Hepatic stellate cell (primary cell): ENCODE results near the gene PLEKHB2.
"Not testable (repeated sequence)": the region's sequence is repeated elsewhere in the genome, so short reads cannot be mapped to it uniquely, and the experiment has no call there.

Source experiments
- DNase-seq: peaks from one replicate; pipeline ENCODE4 v3.0.0; 2011; ENCODE audit warnings: low spot score

PLEKHB2 gene

DNA sequence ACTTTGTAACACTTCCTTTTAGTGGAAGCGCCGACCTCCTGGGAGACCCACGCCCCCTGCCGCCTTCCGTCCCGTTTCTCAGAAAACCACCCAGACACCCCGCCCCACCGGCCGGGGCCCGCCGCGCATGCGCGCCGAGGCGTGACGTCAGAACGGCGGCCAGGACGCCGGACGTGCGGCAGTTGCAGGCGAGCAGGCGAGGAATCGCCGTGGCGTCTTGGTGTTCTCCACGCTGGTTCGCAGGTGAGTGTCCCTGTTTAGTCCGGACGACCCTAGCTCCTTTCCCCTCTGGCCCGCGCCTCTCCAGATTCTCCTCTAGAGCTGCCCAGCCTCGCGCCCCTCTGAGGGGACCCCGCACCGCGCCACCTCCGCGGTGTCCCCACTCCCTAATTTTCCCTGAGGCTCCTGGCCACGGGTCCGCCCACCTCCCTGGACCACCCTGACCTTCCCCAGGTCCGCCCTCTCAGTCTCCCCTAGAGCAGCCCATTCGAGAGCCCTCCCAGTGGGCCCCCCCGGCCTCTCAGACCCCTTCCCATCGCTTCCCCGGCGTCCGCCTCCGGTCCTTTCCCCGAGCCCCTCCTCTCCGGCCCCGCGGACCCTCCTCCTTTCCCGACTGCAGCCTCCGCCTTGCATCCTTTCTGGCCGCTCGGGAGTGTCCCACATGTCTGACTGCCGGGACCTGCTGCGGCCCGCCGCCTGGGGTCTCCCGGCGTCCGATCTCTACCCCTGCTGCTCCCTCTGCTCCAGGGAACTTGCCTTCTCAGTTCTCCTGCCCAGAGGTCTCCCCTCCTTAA lies at the start of gene PLEKHB2:
TSS of gene PLEKHB2 (plus strand) at position 181 of the 794 bp plus-strand sequence. CDS start 15,606 bp downstream, outside the sequence.
- DNase-seq = peak; percentile 95

DNA sequence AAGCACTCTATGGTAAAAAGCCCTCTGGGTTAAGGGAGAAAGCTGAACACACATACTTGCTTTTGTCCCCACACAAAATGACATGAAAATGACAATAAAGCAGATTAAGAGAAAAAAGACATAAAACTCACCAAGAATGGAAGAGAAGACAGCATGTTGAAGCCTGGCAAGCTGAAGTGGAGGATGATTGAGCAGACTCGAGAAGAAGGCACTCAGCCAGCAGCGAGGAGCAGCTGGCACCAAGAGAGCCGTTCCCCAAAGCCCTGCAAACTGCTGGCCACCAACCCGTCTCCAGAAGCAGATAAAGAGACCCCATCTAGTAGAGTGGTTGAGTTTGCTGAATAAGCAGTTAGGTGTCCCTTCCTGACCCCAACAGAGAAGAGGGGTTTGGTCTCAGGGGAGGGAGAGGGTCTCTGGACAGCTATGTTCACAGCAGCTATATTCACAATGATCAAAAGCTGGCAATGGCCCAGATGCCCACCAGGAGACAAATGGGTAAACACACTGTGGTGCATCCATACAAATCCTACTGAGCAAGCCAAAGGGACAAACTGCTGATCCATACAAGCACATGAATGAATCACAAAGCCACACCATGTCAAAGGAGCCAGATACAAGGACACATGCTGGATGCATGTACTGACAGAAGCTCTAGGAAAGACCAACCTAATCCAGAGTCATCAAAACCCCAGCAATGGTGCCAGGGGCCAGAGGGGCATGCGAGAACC lies 48.8 kb upstream of the PLEKHB2 start:
- DNase-seq = no peak

DNA sequence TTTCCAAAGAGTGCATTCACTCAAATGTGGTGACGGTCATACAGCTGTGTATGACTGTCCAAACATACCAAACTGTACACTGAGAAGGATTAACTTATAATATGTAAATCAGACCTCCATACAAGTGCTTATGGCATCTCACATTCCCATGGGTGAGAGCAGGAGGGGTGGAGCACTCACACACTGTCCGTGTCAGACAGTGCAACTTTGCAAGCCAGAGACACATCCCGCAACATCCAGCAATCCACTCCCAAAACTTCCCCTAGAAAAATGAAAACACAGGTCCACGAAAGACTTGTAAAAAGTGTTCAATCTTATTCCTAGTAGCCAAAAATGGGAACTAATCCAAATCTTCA lies 48.2 kb upstream of the PLEKHB2 start:
- DNase-seq = no peak

DNA sequence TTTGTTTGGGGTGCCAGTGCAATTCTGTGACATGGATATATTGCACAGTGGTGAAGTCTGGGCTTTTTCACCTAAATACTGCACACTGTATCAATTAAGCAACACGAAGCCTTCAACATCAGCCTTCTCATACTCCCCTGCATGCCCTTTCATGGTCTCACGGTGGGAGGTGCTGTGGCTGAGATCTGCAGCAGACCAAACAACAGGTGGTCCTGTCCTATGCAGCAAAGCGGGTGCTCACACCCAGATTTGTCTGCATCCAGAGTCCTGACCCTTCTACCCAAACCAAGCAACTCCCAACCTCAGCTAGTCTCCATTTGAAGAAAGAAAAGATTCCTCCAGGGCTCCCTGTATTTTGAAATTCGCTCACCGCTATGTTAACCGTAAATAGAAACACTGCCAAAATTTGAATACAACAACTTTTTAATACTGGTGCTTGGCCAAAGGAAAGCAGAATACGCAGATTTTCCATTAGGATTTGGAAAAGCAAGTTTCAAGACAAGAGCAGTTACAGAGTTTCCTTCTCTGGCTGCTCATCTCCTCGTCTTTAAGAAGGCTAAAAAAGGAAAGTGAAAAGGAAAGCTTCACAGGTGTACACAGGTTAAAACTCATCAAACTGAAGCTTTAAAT lies 46.8 kb upstream of the PLEKHB2 start:
- no peak for DNase-seq

GRCh38 chr2:131058920-131059319 lies 46.2 kb upstream of the PLEKHB2 start:
- no peak for DNase-seq

DNA sequence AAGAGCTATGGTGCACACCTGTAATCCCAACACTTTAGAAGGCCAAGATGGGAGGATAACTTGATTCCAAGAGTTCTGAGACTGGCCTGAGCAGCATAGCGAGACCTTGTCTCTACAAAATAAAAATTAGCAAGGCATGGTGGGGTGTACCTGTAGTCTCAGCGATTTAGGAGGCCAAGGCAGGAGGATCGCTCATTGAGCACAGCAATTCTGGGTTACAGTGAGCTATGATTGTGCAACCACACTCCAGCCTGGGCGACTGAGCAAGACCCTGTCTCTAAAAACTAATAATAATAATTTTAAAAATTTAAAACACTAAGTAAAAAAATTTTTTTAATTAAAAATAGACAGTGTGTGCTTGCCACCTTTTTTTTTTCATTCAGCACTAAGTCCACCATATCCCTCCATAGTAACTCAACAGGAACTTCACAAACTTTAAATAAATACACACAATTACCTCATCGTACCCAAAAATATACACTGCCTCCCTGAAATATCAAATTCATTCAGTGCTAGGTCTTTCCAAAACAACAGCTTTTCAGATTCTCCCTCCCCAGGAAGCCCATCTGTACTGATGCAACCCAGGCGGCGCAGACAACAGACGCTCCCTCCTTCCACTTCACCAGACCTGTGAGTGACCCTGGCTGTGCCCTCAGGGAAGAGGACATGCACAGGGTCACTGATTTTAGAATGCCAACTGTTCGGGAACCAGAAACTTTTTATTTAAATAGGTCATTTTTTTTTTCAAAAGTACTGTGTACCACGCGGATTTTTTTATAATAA lies 41.4 kb upstream of the PLEKHB2 start:
- no peak for DNase-seq

GRCh38 chr2:131064589-131065512 lies 40.3 kb upstream of the PLEKHB2 start:
- no peak for DNase-seq

DNA sequence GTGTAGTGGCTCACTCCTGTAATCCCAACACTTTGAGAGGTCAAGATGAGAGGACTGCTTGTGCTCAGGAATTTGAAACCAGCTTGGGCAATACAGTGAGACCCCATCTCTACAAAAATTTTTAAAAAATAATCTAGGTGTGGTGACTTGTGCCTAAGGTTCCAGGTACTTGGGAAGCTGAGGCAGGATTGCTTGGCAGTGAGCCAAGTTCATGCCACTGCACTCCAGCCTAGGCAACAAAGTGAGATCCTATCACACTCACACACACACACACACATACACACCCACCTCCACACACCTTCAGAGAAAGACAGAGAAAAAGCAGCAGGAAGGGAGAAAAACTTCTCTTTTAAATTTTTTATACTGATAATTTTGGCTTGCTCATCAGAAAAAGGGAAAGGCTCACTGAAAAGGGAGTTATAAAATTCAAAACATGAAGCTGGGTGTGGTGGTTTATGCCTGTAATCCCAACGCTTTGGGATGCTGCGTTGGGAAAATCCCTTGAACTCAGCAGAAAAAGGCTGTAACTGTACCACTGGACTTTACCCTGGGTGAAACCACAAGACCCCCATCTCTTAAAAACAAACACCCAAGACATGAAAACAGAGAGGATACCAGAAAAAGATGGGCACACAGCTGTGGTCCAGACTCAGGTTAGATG lies 37.5 kb upstream of the PLEKHB2 start:
- DNase-seq = no peak

DNA sequence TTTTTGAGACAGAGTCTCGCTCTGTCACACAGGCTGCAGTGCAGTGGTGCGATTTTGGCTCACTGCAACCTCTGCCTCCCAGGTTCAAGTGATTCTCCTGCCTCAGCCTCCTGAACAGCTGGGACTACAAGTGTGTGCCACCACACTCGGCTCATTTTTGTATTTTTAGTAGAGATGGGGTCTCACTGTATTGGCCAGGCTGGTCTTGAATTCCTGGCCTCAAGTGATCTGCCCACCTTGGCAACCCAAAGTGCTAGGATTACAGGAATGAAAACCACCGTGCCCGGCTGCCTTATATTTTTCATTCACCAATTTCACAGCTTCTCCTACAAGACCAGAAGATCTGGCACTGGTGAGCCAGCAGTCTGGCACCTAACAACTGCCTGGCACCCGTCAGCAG lies 37.0 kb upstream of the PLEKHB2 start:
- not testable (repeated sequence) for DNase-seq

- DNase-seq = not testable (repeated sequence)
Measured at GRCh38 chr2:131075578-131075977, 29.6 kb upstream of the PLEKHB2 start.

DNA sequence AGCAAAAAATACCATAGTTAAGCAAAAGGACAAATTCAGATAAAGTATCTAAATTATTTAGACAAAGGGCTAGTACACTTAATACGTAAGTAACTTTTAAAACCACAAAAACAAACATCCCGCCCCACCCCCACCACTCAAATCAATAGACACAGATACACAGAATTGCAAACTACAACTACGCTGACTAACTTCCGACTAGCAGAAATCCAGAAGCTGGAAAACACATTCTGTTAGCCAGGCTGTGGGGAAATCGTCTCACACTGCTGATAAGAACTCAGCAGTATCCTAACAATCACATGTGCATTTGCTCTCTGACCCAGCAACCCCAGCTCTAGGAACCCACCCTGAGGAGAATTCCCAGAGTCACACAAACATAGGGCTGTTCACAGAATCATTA lies 28.4 kb upstream of the PLEKHB2 start:
- no peak for DNase-seq

- DNase-seq = no peak
Measured at GRCh38 chr2:131077182-131077846, 27.8 kb upstream of the PLEKHB2 start.

DNA sequence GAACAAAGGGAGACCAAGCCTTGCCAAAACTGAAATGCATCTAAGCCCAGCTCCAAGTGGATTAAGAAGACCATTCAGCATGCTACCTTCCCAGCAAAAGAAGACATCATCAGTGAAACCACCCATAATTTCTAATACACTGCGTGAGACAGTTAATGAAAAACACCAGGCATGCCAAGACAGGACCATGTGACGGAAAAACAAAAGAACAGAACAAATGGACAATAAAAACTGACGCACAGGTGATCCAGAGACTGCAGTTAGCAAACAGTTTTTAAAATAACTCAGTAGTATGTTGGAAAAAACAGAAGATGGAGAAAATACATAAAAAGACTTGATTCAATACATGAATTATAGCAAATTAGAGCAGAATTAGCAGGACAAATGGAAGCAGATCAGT lies 27.2 kb upstream of the PLEKHB2 start:
- no peak for DNase-seq

DNA sequence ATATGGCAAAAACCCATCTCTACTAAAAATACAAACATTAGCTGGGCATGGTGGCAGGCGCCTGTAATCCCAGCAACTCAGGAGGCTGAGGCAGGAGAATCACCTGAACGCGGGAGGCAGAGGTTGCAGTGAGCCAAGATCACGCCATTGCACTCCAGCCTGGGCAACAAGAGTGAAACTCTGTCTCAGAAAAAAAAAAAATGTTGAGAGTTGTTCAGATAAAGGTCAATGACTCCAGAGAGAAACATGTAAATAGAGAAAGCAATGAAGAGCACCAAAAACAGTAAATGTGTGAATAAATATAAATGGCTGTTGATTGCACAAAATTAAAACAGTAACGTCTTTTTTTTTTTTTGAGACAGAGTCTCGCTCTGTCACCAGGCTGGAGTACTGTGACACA lies 25.2 kb upstream of the PLEKHB2 start:
- not testable (repeated sequence) for DNase-seq

DNA sequence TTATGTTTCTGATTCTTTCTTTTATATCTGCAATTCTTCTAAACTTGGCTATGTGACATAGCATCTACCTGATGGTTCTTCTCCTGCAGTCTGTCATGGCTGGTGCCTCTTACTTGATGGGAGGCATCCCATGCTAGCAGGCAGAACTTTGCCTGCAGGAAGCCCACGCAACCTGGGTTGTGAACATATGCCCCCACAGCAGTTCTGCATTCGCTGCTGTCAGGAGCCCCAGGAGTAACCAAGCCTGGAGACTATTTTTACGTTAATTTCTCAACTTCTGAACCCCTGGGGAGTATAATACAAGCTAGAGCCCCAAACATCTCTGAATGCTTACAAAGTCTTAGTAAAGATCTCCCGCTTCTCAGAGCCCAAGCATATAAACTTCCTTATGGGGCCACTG lies 23.9 kb upstream of the PLEKHB2 start:
- DNase-seq = no peak

- no peak for DNase-seq
Measured at GRCh38 chr2:131085646-131086045, 19.5 kb upstream of the PLEKHB2 start.

DNA sequence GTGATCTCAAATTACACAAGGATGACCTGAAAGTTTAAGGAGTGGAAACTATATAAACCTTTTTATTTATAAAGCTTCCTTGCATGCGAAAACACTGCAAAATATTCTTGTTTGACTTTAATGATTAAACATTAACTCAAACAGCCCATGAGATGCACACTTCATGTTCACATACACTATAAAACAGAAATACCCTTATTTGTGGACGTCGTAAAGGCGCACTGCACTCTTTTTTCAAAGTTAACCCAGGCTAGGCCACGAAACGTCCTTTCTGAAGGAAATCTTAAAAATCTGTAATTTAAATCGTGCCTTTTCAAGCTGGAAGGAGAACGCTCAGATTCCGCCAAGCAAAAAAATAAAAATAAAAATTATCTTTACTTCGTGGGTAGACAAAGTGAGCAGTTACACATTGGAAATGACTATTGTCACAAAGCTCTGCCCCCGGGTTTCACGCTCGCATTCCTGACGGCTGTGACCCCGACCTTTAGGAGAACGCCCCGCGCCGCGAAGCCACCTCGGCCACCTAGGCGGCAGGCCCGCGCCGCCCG lies 12.6 kb upstream of the PLEKHB2 start:
- DNase-seq = no peak

DNA sequence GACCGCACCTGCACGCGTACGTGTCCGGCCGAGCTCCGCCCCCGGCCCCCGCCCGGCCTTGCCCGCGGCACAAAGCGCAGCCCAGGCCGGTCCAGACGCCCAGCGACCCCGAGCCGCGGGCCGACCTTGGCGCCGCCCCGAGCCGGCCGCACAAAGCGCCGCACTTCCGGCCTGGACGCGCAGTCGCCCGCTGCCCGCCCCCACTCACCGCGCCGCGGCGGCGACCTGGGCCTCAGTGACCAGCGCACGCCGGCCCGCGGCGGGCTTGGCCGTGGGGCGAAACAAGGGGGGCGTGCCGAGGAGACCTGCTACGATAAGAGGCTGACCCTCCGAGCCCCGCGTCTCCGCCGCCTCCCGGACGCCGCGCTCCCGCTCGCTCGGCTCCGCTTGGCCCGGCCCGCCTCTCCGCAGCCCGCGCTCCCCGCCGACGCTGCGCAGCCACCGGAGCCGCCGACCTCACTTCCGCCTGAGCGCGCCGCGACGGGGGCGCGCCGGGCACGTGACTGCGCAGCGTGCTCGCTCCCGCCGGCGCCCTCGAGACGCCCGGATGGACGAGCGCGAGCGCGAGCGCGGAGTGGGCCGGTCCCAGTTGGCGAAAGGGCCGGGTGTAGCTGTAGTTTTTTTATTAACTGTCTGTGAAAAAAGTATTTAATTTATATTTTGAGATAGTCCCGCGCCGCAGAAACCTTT lies 12.0 kb upstream of the PLEKHB2 start, which contains the start of gene FAM168B:
TSS of gene FAM168B (minus strand) at position 455 of the 690 bp plus-strand sequence. CDS start 10,814 bp downstream, outside the sequence.
- DNase-seq = peak; percentile 95
